Smooth muscle cell (in vitro differentiated cells): ENCODE data around the gene SUGP2. TPM values are rescaled to one million over a fixed set of nuclear protein-coding genes. Genes with fewer than 3 reads are reported as not detected.

Experiments used
- DNase-seq: peaks from one replicate; lab custom pipeline; 2025; ENCODE audit not compliant: unreplicated experiment; lab: John Stamatoyannopoulos, UW
- H2AFZ ChIP-seq: fragments of 200-600 bp; sonication (generic); 2 replicates; pipeline ENCODE4 v1.6.0; 2016; ENCODE audit warnings: antibody characterized with exemption, low read depth, mild to moderate bottlenecking
- H3F3A ChIP-seq: fragments of 200-600 bp; sonication (generic); 2 replicates; pipeline ENCODE4 v1.6.0; 2017; ENCODE audit warnings: antibody characterized with exemption, low read depth
- H3K27ac ChIP-seq: fragments of 200-600 bp; sonication (generic); 2 replicates; pipeline ENCODE4 v1.5.1; 2016; ENCODE audit warnings: low read depth, mild to moderate bottlenecking
- H3K27me3 ChIP-seq: fragments of 200-600 bp; sonication (generic); 2 replicates; pipeline ENCODE4 v1.6.1; 2016; ENCODE audit warnings: low read depth, mild to moderate bottlenecking
- H3K36me3 ChIP-seq: fragments of 200-600 bp; sonication (generic); 2 replicates; pipeline ENCODE4 v1.5.1; 2016; ENCODE audit warnings: low read depth
- H3K4me1 ChIP-seq: fragments of 200-600 bp; sonication (generic); 2 replicates; pipeline ENCODE4 v1.5.1; 2016; ENCODE audit warnings: low read depth
- H3K4me2 ChIP-seq: fragments of 200-600 bp; sonication (generic); 2 replicates; pipeline ENCODE4 v1.6.0; 2016; ENCODE audit warnings: mild to moderate bottlenecking
- H3K4me3 ChIP-seq: fragments of 200-600 bp; sonication (generic); 2 replicates; pipeline ENCODE4 v1.5.1; 2016; ENCODE audit warnings: mild to moderate bottlenecking
- H3K79me2 ChIP-seq: fragments of 200-600 bp; sonication (generic); 2 replicates; pipeline ENCODE4 v1.6.0; 2016; ENCODE audit warnings: low read depth, mild to moderate bottlenecking
- H3K9ac ChIP-seq: fragments of 200-600 bp; sonication (generic); 2 replicates; pipeline ENCODE4 v1.6.0; 2016; ENCODE audit warnings: low read depth
- H3K9me3 ChIP-seq: fragments of 200-600 bp; sonication (generic); replicated peaks from 2 replicates; pipeline ENCODE4 v1.5.1; 2016; ENCODE audit warnings: low read depth
- H4K20me1 ChIP-seq: fragments of 200-600 bp; sonication (generic); 2 replicates; pipeline ENCODE4 v1.6.0; 2016; ENCODE audit warnings: low read depth
- CTCF ChIP-seq: fragments of 200-600 bp; sonication (generic); IDR thresholded peaks from 2 replicates; pipeline ENCODE4 v1.5.1; 2017; ENCODE audit warnings: borderline replicate concordance, mild to moderate bottlenecking, antibody characterized with exemption; ENCODE audit not compliant: insufficient read depth, poor library complexity, severe bottlenecking
- WGBS: methylation state at CpG from one replicate; pipeline ENCODE4 v1.1.7; 2016; ENCODE audit warnings: low lambda C conversion rate; 5-methylcytosine and 5-hydroxymethylcytosine counted together
- polyA plus RNA-seq: library from polyadenylated mRNA; unstranded; fragments of >200 nt; fragmentation: Nextera tagmentation; extraction: Ambion mirVana; gene quantifications from 2 replicates; pipeline ENCODE4 v1.2.1, GENCODE V29; 2016
- total RNA-seq: library from RNA; depleted of rRNA; stranded (reverse); fragments of >200 nt; gene quantifications from 2 replicates; pipeline ENCODE4 v1.2.3, GENCODE V29; 2014

Gene SUGP2
- total and polyA plus RNA-seq, 2 experiments from 2014 or later, result 42.2 to 47.6 TPM

GRCh38 chr19:19057317-19057716, 24.0 kb upstream of the SUGP2 start:
- 96% methylated on average over 13 of the region's 13 CpGs for WGBS
- no peak for TF ChIP-seq CTCF
- DNase-seq, result no peak
- Histone ChIP-seq H3F3A (no peaks in the 10 kb centered on the region), H3K27me3 (no peaks in the 10 kb centered on the region), H3K9ac (no peak overlapping the region), H4K20me1 (no peaks in the 10 kb centered on the region), H3K9me3 (no peaks in the 10 kb centered on the region), H3K79me2 (no peaks in the 10 kb centered on the region), H3K27ac (no peak overlapping the region), H3K4me2 (no peak overlapping the region), H3K4me3 (no peak overlapping the region), H2AFZ (no peak overlapping the region), H3K4me1 (no peaks in the 10 kb centered on the region), H3K36me3 (no peaks in the 10 kb centered on the region)

- no peak overlapping the region for H3K9ac ChIP-seq
- no peaks in the 10 kb centered on the region for H4K20me1 ChIP-seq
- H3K27me3 ChIP-seq, result no peaks in the 10 kb centered on the region
- H3K4me1 ChIP-seq, result no peaks in the 10 kb centered on the region
- no peaks in the 10 kb centered on the region for H3K9me3 ChIP-seq
- H2AFZ ChIP-seq, result no peak overlapping the region
- DNase-seq, result no peak
- no peak for TF ChIP-seq CTCF
- H3F3A ChIP-seq, result no peaks in the 10 kb centered on the region
- 98% methylated on average over 6 of the region's 9 CpGs for WGBS
- H3K4me3 ChIP-seq, result no peak overlapping the region
- no peaks in the 10 kb centered on the region for H3K36me3 ChIP-seq
- H3K79me2 ChIP-seq, result no peaks in the 10 kb centered on the region
- no peak overlapping the region for H3K4me2 ChIP-seq
- H3K27ac ChIP-seq, result no peak overlapping the region
Observed at GRCh38 chr19:19056636-19057275, 23.4 kb upstream of the SUGP2 start.

- no peaks in the 10 kb centered on the region for H3K4me1 ChIP-seq
- H3K9ac ChIP-seq, result no peak overlapping the region
- no peak overlapping the region for H3K4me3 ChIP-seq
- H3K27me3 ChIP-seq, result no peaks in the 10 kb centered on the region
- no peaks in the 10 kb centered on the region for H3K9me3 ChIP-seq
- no peaks in the 10 kb centered on the region for H3K36me3 ChIP-seq
- H2AFZ ChIP-seq, result no peak overlapping the region
- TF ChIP-seq CTCF, result no peak
- H3K4me2 ChIP-seq, result no peak overlapping the region
- no peaks in the 10 kb centered on the region for H3F3A ChIP-seq
- 95% methylated on average over 13 of the region's 13 CpGs for WGBS
- no peak for DNase-seq
- no peaks in the 10 kb centered on the region for H3K79me2 ChIP-seq
- H3K27ac ChIP-seq, result no peak overlapping the region
- no peaks in the 10 kb centered on the region for H4K20me1 ChIP-seq
Observed at GRCh38 chr19:19055701-19056100, 22.4 kb upstream of the SUGP2 start.

- no peak overlapping the region for H3K9ac ChIP-seq
- H3F3A ChIP-seq, result no peaks in the 10 kb centered on the region
- no peaks in the 10 kb centered on the region for H4K20me1 ChIP-seq
- WGBS, result 99% methylated on average over 19 of the region's 19 CpGs
- no peak for DNase-seq
- H3K4me3 ChIP-seq, result no peak overlapping the region
- no peaks in the 10 kb centered on the region for H3K36me3 ChIP-seq
- H3K27me3 ChIP-seq, result no peaks in the 10 kb centered on the region
- H3K79me2 ChIP-seq, result no peaks in the 10 kb centered on the region
- H3K9me3 ChIP-seq, result no peaks in the 10 kb centered on the region
- no peak overlapping the region for H3K4me2 ChIP-seq
- no peak overlapping the region for H2AFZ ChIP-seq
- H3K4me1 ChIP-seq, result no peaks in the 10 kb centered on the region
- H3K27ac ChIP-seq, result no peak overlapping the region
- no peak for TF ChIP-seq CTCF
Observed at GRCh38 chr19:19054939-19055440, 21.7 kb upstream of the SUGP2 start.
